RPMI8226 (cell line): Measurements from ENCODE around the gene EEA1.
A peak's percentile ranks its signal among the peaks of the same experiment; 100 is the strongest.

Source experiments
- DNase-seq: peaks from one replicate; pipeline ENCODE4 v3.0.0-alpha.2; 2015

Gene EEA1

GRCh38 chr12:92938018-92938417, 8.9 kb upstream of the EEA1 start:
- DNase-seq = no peak

GRCh38 chr12:92933606-92934005, 4.5 kb upstream of the EEA1 start:
- DNase-seq = no peak

GRCh38 chr12:92930421-92930820, 1.3 kb upstream of the EEA1 start:
- DNase-seq = no peak

GRCh38 chr12:92929983-92930382, 888 bp upstream of the EEA1 start:
- peak; percentile 8 for DNase-seq

- DNase-seq = peak; percentile 39
Observed at GRCh38 chr12:92928421-92928961, 604 bp downstream of the EEA1 start.

- DNase-seq = no peak
Observed at GRCh38 chr12:92927436-92928281, 1.4 kb downstream of the EEA1 start.

GRCh38 chr12:92927055-92927435, 2.0 kb downstream of the EEA1 start:
- DNase-seq = peak; percentile 31

- no peak for DNase-seq
Observed at GRCh38 chr12:92926549-92926948, 2.5 kb downstream of the EEA1 start.

GRCh38 chr12:92921877-92922276, 7.2 kb downstream of the EEA1 start:
- DNase-seq = no peak

GRCh38 chr12:92915365-92915764, 13.7 kb downstream of the EEA1 start:
- DNase-seq = no peak

- no peak for DNase-seq
Observed at GRCh38 chr12:92914170-92914569, 14.9 kb downstream of the EEA1 start.

- DNase-seq = no peak
Observed at GRCh38 chr12:92912672-92913071, 16.4 kb downstream of the EEA1 start.

- DNase-seq = no peak
Observed at GRCh38 chr12:92912052-92912451, 17.0 kb downstream of the EEA1 start.

- DNase-seq = no peak
Observed at GRCh38 chr12:92911339-92911738, 17.8 kb downstream of the EEA1 start.

- no peak for DNase-seq
Observed at GRCh38 chr12:92908108-92908507, 21.0 kb downstream of the EEA1 start.

- DNase-seq = no peak
Observed at GRCh38 chr12:92905811-92906554, 23.1 kb downstream of the EEA1 start.

GRCh38 chr12:92905258-92905810, 23.8 kb downstream of the EEA1 start:
- DNase-seq = no peak

GRCh38 chr12:92900941-92901340, 28.2 kb downstream of the EEA1 start:
- DNase-seq = no peak

- DNase-seq = no peak
Observed at GRCh38 chr12:92899386-92900001, 29.6 kb downstream of the EEA1 start.

- DNase-seq = no peak
Observed at GRCh38 chr12:92898755-92899154, 30.3 kb downstream of the EEA1 start.

- no peak for DNase-seq
Observed at GRCh38 chr12:92897844-92898243, 31.3 kb downstream of the EEA1 start.

- no peak for DNase-seq
Observed at GRCh38 chr12:92890601-92891106, 38.4 kb downstream of the EEA1 start.

GRCh38 chr12:92886131-92886530, 43.0 kb downstream of the EEA1 start:
- no peak for DNase-seq
